SK-N-SH (cell line): Measurements from ENCODE around the gene ZNF14.

ENCODE experiments used
- EZH2phosphoT487 ChIP-seq: fragments of 200-600 bp; sonication (generic); IDR thresholded peaks from 2 replicates; pipeline ENCODE4 v1.6.1; 2017; ENCODE audit warnings: low read depth, mixed run types, mild to moderate bottlenecking, antibody characterized with exemption, moderate library complexity, borderline replicate concordance
- NRF1 ChIP-seq: IDR thresholded peaks from 2 replicates; pipeline ENCODE4 v1.6.1; 2012; ENCODE audit warnings: low read depth, mild to moderate bottlenecking, low read length
- POLR2AphosphoS5 ChIP-seq: IDR thresholded peaks from 2 replicates; pipeline ENCODE4 v1.6.1; 2012; ENCODE audit warnings: low read depth, low read length
- RAD21 ChIP-seq: IDR thresholded peaks from 2 replicates; pipeline ENCODE4 v1.6.1; 2012; ENCODE audit warnings: mild to moderate bottlenecking, low read length
- REST ChIP-seq: IDR thresholded peaks from 2 replicates; pipeline ENCODE4 v1.6.1; 2012; ENCODE audit warnings: mild to moderate bottlenecking, low read depth, low read length, moderate library complexity
- RFX5 ChIP-seq: IDR thresholded peaks from 2 replicates; pipeline ENCODE4 v1.6.1; 2012; ENCODE audit warnings: mild to moderate bottlenecking, improper control_type of control experiment, low read length
- SIN3A ChIP-seq: IDR thresholded peaks from 2 replicates; pipeline ENCODE4 v1.6.1; 2012; ENCODE audit warnings: low read depth, mild to moderate bottlenecking, low read length, moderate library complexity, borderline replicate concordance
- TAF1 ChIP-seq: IDR thresholded peaks from 2 replicates; pipeline ENCODE4 v1.6.1; 2012; ENCODE audit warnings: low read depth, mild to moderate bottlenecking, low read length, moderate library complexity, borderline replicate concordance
- ZBTB33 ChIP-seq: IDR thresholded peaks from 2 replicates; pipeline ENCODE4 v1.4.0; 2012; ENCODE audit warnings: low read depth, borderline replicate concordance
- TF ChIP-seq, protein P1 (sequence below): fragments of 200-600 bp; sonication (generic); IDR thresholded peaks from 2 replicates; pipeline ENCODE4 v1.6.1; 2017; ENCODE audit warnings: antibody characterized with exemption, mild to moderate bottlenecking, moderate library complexity
- TF ChIP-seq, protein P2 (sequence below): fragments of 150-350 bp; IDR thresholded peaks from 2 replicates; pipeline ENCODE4 v1.6.1; 2017; ENCODE audit warnings: antibody characterized with exemption, low read length, low read depth, borderline replicate concordance

GRCh38 chr19:19721896-19722295 lies 11.0 kb downstream of the ZNF14 start:
- TF ChIP-seq, protein P1, sequence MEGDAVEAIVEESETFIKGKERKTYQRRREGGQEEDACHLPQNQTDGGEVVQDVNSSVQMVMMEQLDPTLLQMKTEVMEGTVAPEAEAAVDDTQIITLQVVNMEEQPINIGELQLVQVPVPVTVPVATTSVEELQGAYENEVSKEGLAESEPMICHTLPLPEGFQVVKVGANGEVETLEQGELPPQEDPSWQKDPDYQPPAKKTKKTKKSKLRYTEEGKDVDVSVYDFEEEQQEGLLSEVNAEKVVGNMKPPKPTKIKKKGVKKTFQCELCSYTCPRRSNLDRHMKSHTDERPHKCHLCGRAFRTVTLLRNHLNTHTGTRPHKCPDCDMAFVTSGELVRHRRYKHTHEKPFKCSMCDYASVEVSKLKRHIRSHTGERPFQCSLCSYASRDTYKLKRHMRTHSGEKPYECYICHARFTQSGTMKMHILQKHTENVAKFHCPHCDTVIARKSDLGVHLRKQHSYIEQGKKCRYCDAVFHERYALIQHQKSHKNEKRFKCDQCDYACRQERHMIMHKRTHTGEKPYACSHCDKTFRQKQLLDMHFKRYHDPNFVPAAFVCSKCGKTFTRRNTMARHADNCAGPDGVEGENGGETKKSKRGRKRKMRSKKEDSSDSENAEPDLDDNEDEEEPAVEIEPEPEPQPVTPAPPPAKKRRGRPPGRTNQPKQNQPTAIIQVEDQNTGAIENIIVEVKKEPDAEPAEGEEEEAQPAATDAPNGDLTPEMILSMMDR: no peak
- TF ChIP-seq POLR2AphosphoS5: no peak
- TF ChIP-seq REST: no peak
- no peak for TF ChIP-seq EZH2phosphoT487
- no peak for TF ChIP-seq RAD21
- TF ChIP-seq RFX5: no peak
- no peak for TF ChIP-seq ZBTB33
- no peak for TF ChIP-seq SIN3A
- no peak for TF ChIP-seq TAF1
- TF ChIP-seq, protein P2, sequence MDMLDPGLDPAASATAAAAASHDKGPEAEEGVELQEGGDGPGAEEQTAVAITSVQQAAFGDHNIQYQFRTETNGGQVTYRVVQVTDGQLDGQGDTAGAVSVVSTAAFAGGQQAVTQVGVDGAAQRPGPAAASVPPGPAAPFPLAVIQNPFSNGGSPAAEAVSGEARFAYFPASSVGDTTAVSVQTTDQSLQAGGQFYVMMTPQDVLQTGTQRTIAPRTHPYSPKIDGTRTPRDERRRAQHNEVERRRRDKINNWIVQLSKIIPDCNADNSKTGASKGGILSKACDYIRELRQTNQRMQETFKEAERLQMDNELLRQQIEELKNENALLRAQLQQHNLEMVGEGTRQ: no peak
- TF ChIP-seq NRF1: no peak
